Measurements from ENCODE around the gene PRTN3.

GRCh38 chr19:799076-799881 is 41.5 kb upstream of the PRTN3 start:
- TF ChIP-seq CTCF (conservative IDR thresholded peaks at IDR 0.05; ENCODE audit: low read length) (peak; percentile 33), EZH2phosphoT487 (IDR thresholded peaks at IDR 0.05; ENCODE audit: borderline replicate concordance) (no peak)

Measured in Loucy (cell line).